ENCODE data around the gene NEDD9.

The NEDD9 gene

GRCh38 chr6:11232770-11233626 is 530 bp upstream of the NEDD9 start:
- DNase-seq = no peak

- no peak for DNase-seq
Measured at GRCh38 chr6:11231564-11232192, 790 bp downstream of the NEDD9 start.

GRCh38 chr6:11231108-11231463 is 1.4 kb downstream of the NEDD9 start:
- no peak for DNase-seq

DNA sequence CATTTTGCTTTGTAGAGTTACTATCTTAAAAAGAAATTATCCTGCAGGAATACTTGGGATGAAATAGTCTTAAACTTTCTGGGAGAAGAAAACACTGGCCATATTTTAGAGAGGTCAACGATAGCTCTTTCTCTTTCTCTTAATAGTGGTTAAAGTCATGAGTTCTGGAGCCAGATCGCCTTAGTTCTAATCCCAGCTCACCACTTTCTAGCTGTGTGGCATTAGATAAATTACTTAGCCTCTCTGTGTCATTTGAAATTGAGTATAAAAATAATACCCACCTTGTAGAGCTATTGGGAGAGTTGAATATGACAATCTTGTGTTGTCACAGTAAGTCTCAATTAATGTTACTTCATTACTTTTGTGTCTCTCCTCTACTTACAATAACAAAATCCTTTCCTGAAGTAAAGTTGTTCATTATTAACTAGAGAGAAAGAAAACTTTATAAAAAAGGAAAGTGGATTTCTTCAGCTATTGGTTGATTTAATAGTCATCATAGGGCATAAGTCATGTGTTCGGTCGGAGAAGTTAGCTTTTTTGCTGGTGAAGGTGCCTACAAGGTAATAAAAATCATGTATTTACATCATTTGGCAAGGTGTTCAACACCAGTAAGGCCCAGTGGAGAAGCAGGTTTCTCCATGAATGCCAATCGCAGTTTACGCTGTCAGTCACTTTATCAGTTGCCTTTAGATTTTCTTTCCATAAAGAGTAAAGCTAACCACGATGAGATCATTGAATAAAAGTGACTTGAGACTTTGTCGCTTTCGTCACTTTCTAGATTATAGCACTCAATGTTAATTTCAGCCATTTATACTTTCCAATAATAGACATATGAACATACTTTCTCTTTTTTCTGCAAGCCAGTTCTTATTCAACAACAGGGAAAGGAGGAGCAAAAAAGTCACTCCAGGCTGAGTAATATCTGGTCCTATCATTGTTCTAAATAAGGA is 2.0 kb downstream of the NEDD9 start:
- DNase-seq = no peak

- no peak for DNase-seq
Measured at GRCh38 chr6:11229655-11230046, 2.8 kb downstream of the NEDD9 start.

GRCh38 chr6:11228935-11229654 is 3.4 kb downstream of the NEDD9 start:
- no peak for DNase-seq

DNA sequence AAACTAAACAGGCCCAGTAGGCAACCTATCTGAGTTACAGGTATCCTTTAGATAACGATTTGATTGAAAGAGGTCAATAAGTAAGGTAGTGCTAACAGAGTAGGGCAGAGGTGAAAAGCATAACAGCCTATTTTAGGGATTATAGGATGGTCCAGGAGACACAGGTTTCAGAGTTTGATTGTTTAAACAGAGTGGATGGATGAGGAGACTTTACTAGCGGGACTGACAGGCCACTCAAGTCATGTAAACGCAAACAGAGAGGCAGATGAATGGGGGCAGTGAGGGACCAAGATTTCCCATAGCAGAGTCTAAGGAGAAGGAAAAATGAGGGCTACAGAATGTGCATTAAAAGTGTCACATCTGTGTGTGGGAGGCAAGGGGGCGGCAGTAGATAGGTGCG is 4.8 kb downstream of the NEDD9 start:
- DNase-seq = no peak

- no peak for DNase-seq
Measured at GRCh38 chr6:11226005-11226404, 6.5 kb downstream of the NEDD9 start.

DNA sequence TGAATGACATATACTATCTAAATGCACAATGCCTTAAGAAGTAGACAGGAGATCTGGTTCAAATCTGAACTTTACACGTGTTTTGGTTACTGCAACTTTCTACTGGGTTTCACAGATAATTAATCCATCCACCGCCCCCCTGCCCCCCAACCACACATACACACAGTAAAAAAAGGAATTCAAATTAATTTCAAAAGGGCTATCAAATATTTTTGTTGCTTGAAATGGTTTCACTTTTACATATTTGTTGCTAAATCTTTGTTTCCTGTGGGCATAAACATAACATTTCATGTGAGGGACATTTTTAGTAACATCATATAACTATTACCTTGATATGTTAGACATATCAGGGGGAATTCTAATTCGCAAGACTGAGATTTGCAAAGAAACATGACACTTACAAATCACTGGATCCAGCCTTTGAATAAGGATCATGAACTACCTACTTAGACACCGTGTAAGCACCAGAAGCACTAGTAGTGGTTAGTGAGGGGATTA is 7.5 kb downstream of the NEDD9 start:
- DNase-seq = no peak

DNA sequence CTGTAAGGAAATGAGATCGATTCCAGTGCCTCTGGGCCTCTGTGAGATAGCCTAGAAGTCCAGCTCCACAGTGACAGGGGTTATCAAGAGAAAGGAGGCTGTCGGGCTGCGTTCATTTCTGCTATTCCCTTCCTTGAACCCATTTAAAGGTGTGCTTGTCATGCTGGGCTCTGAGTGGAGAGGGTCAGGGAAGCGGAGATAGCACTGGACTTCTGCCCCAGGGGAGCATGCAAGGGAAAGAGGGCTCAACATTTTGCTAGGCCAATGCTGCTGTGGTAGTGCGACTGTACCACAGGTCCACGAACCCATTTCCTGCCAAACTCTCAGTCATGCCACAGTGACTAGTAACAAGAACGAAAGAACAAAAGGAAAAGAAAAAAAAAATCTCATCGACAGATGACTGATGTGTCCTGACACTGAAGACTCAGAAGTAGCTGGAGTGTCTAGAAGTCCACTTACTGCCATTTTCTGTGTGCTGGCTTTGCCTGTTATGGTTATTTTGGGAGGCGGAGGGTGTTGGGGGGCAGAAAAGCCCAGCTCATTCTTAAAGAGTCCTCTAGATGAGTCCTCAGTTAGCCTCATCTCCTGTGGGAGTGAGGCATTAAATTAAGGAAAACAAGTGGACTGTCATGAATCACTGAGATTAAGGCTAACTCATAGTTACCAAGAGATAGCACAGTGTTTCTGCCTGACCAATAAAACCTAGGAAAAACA is 8.1 kb downstream of the NEDD9 start:
- no peak for DNase-seq

GRCh38 chr6:11223286-11223864 is 9.1 kb downstream of the NEDD9 start:
- DNase-seq = no peak

- DNase-seq = no peak
Measured at GRCh38 chr6:11222385-11223277, 9.8 kb downstream of the NEDD9 start.

DNA sequence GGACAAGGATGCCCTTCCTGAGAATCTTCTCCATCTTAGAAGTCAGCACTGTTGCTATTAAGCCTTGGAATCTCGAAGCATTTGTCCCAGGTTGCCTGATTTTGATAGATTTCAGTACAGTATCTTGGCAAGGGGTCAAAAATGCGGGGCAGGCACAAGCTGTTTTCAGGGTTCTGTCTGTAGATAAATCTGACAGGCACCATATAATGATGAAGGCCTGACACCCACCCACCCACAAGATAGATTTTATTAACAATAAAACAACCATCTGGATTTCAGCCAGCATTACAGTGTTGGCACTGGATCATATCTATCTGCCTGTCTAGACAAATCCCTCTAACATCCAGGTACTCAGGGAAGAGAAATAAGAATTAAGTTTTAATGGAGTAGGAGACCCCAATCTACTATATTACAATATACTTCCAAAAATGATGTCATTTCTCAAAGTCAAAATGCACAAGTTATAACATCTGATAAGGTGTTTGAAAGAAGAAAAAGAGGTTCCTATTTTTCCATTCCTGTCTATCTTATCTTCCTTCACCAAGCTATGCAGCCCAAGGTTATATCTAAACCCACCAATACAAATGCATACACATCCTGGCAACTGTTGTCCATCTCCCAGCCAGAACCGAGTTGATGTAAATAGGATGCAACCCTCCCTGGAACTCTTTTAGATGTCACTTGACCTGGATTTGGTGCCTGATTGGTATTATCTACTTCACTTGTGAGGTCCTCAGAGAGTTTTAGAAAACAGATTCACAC is 10.7 kb downstream of the NEDD9 start:
- no peak for DNase-seq

- DNase-seq = no peak
Measured at GRCh38 chr6:11219400-11219834, 13.1 kb downstream of the NEDD9 start.

GRCh38 chr6:11218538-11219399 is 13.7 kb downstream of the NEDD9 start:
- DNase-seq = no peak

DNA sequence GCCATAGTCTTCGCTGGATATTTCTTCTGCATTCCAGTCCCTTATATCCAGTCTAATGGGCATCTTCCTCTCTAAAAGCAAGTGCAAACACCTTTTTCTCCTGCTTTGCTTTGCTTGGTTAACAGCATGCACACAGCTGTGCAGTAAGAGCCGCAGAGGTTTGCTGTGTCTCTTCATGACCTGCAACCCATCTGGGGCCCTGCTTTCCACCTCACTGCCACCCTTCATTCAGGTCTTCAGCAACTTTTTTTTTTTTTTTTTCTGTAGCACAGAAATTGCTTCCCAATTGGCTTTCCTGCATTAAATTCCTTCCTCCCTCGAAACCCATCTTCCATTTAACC is 14.4 kb downstream of the NEDD9 start:
- DNase-seq = no peak

DNA sequence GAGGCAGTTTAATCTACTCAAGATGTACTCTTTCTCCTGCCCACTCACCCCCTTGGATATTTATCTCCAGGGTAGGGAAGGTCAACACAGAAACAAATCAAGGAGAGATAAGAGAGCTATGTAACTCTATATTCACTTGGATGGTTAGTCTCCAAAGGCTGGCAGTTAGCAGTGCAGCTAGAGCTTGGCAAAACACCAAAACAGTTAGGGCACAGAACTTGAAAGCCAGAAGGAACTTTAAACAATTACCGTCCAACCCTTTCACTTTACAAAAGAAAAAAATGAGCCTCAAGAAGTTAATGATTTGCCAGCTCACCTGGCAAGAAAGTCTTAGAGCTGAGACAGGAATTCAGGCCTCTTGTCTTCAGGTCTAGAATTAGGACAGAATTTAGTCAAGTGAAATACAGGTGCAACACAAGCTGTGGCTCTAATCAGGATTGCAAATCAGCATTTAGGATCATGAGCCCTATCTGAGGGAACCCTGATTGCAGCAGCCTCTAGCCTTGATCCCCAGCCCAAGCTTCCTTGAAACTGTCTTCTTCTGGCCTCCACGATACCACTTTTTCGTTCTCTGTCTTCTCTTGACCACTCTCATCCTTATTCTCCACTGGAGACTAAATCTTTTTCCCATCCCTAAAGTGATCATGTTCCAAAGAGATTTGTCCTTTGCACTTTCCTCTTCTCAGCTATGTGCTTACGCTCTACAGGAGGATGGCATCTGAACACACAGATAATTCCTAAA is 14.9 kb downstream of the NEDD9 start:
- DNase-seq = no peak

DNA sequence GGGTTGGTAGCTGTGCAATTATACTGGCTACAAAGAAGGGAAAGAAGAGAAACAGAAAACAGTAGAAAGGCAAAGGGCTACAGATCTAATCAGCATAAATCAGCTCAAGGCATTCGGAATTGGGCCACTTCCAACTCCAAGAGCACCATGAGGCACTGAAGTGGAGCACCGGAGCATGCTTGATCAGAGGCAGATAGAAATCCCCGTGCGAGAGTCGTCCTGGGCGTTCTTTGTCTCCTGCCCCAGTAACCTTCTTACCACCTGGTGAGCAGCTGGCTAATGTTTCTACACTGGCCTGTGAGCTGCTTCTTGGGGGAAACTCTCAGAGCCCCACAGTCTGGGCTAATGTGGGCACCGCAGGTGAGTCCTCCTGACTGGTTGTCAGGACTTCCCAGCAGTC is 16.7 kb downstream of the NEDD9 start:
- DNase-seq = no peak
